ENCODE data around the gene CWC27.

Gene CWC27

GRCh38 chr5:64978546-64978945, 209.8 kb downstream of the CWC27 start:
- no peak for DNase-seq (ENCODE audit: low read depth in 2 of 2)

DNA sequence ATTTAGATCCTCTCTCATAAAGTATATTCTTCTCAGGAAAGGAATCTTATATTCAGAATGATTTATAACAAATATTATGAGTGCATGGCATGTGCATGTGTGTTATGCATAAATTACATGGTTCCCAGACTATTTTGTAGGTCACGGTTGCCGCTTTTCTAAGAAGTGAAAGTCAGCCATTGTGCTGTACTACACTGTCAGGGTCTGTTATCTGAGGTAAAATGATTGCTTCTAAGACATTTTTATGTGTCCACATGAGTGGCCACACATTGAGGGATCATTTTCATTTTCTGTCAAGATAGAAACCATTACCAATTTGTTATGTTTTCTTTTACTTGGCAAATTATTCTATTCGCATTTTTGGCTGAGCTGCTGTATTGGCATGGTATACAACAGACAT, 210.8 kb downstream of the CWC27 start:
- no peak for DNase-seq (ENCODE audit: low read depth in 2 of 2)

DNA sequence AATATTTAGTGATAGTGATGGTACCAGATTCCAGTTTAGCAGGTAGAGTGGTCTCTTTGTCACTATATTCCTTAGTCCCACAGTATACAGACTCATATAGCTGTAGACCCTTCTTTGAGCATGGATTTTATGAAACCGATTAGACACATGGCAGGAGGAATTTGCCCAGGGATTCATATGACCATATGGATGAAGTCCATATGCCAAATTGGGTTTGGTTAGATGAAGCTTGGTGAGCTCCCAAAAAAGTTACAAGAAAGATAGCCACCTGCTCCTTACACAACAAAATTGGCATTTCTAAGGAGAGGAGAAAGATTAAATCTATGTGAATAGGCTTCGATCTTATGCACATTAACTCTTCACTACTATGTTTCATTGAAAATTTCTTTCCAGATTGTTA, 211.4 kb downstream of the CWC27 start:
- DNase-seq (ENCODE audit: low read depth in 2 of 2): no peak

DNA sequence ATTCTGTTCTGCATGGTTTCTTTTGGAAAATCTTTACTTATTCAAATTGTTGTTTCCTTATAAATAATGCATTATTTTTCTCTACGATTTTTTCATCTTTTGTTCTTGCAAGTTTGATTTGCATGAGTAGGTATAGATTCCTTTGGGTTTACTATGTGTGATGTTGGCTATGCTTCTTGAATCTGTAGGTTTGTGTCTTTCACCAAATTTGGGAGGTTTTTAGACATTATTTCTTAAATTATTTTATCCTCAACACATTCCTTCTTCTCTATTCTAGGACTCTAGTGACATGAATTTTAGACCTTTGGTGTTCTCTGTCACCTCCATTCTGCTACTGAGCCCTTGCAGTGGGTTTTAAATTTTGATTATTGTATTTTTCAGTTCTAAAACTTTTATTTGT, 219.0 kb downstream of the CWC27 start:
- DNase-seq (ENCODE audit: low read depth in 2 of 2): no peak

DNA sequence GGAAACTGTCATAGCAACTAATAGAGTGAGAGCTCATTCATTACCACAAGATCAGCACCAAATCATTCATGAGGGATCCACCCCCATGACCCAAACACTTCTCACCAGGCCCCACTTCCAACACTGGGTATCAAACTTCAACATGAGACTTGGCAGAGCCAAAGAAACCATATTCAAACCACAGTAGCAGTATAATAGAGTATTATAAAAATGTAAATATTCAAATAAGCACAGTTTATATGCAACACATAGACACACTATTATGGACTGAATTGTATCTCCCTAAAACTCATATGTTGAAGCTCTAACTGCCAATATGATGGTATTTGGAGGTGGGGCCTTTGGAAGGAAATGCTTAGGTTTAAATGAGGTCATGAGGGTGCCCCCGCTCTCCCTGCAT, 240.5 kb downstream of the CWC27 start:
- DNase-seq (ENCODE audit: low read depth in 2 of 2): no peak

DNA sequence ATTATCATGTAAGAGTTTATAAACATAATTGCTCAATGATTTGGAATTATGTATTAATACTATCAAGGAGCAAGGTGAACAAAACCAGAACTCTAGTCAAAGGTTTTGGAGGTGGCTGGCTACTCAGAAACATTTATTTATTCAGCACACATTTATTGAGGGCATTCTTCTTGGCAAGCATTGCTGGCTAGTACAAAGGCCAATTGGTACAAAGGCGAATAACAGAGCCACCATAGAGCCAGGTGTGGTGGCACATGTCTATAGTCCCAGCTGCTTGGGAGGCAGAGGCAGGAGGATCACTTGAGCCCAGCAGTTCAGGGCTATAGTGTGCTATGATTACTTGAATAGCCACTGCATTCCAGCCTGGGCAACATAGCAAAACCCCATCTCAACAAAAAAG, 242.1 kb downstream of the CWC27 start:
- DNase-seq (ENCODE audit: low read depth in 2 of 2): no peak

DNA sequence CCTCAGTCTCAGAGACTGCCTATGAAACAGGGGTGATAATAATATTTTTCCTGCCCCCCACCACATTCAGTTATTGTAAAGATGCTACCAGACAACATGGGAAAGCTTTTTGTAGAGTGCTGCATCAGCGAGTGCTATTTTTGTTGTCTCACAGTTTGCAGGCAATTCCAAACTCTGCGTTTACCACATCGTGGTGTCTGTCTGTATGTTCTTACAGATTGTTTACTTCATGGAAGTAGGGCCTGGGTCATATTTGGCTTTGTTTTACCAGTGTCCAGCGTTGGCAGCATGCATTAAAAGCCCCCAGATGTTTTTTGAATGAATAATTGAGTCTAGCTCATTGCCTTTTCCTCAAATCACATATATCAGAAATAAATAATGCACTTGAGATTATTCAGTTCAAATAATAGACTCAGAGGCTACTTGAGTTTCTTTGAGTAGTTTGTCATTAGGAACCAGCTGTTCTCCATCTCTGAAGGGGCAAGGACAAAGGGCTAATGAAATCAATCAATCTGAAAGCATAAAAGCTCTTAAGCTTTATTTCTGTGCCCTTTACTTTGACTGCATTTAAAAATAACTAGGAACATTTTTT, 243.7 kb downstream of the CWC27 start:
- DNase-seq (ENCODE audit: low read depth in 2 of 2): no peak

DNA sequence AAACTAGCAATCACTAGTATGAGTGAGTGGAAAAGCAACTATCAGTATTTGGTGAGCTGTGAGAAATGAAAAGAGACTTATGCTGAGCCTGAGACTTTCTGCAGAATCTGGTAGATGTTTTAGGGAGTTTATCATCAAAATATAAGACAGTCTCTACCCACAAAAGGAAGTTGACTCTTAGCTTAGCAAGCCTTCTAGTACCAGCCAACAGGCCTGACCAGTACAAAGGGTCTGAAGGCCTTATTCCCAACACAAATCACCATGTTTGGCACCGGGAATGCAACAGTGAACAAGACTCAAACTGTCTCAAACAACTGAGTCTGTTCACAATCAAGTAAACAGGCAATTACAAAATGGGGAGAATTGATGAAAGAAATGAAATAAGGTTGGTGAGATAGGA, 244.4 kb downstream of the CWC27 start:
- no peak for DNase-seq (ENCODE audit: low read depth in 2 of 2)

GRCh38 chr5:65014769-65015168, 246.0 kb downstream of the CWC27 start:
- no peak for DNase-seq (ENCODE audit: low read depth in 2 of 2)

GRCh38 chr5:65015767-65016166, 247.0 kb downstream of the CWC27 start:
- DNase-seq (ENCODE audit: low read depth in 2 of 2): no peak

DNA sequence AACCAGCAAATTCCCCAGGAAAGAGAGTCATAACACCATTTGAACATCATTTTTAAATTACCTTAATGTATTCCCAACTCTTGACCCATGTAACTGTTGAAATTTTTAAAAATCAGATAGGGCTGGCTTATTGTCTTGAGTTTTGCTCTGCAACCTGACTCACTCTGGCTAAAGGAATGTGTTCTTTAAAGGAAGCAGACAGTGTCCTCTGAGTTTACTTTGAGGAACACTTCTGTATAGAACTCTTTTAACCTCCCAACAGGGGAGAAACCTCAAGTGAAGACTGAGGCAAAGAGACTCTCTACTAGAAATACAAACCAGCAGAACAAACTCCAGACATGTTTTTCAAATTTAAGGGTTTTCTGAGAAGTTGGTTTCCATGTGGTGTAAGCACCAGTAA, 248.9 kb downstream of the CWC27 start:
- no peak for DNase-seq (ENCODE audit: low read depth in 2 of 2)

DNA sequence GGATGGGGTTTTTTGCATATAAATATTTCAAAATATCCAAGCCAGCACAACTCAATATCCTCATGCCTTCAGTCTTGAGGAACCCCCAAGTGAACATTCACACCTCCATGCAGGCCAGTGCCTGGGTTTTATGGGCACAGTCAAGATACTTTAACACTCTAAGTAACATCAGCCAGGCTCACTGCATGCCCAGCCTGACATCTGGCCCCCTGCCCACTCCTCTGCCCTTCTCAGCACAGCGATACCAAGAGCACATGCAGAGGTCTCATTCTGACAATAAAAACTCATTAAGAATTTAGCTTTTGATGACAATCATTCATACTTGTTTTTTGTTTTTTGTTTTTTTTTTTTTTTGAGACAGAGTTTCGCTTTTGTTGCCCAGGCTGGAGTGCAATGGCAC, 250.0 kb downstream of the CWC27 start:
- no peak for DNase-seq (ENCODE audit: low read depth in 2 of 2)

GRCh38 chr5:65020492-65020891, 251.8 kb downstream of the CWC27 start:
- DNase-seq (ENCODE audit: low read depth in 2 of 2): no peak

- DNase-seq (ENCODE audit: low read depth in 2 of 2): no peak
Observed at GRCh38 chr5:65021527-65022226, 252.9 kb downstream of the CWC27 start.

- no peak for DNase-seq (ENCODE audit: low read depth in 2 of 2)
Observed at GRCh38 chr5:65022932-65023331, 254.2 kb downstream of the CWC27 start.

DNA sequence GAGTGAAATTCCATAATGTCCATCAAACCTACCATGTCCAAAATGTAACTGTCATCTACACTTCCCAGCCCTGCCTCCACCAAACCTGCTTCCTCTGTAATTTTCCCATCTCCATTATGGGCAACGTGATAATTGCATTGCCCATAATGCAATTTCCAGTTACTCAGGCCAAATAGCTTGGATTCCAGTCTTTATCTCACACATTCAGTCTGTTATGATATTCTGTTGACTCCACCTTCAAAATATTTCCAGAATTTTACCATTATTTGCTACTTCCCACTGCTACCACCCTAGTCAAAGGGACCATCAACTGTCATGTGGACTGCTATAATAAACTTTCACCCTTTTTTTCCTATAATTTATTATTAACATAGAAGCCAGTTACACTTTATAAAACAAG, 256.0 kb downstream of the CWC27 start:
- no peak for DNase-seq (ENCODE audit: low read depth in 2 of 2)

DNA sequence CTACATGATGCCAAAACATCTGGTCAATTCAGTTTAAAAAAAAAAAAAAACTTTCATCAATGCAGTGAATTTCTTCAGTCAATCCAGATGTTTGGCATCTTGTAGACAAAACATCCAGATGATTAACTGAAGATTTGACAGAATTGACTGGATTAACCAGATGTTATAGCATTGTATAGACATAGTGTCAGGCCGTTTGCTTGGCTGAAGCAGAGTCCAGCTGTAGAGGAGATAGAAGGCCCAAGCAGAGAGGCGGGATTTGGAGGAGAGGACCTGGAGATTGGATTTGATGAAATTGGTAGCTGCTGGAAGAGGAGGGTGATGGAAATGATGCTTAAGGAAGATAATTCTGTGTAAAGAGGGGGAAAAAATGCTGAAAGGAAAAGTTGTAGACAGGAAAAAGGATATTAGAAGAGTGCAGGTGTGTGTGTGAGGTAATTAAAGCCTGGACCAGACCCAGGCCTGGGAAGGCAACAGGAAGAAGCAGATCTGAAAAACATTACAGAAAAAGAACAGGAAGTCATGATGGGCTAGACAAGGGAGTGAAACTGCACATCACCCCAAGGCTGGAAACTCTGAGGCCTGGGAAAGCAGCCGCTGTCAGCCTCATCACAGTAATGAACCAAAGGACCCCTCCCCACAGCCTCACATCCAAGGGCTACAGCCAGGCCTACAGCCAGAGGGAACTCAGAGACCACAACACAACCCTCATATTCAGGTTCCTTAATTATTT, 258.3 kb downstream of the CWC27 start:
- no peak for DNase-seq (ENCODE audit: low read depth in 2 of 2)

DNA sequence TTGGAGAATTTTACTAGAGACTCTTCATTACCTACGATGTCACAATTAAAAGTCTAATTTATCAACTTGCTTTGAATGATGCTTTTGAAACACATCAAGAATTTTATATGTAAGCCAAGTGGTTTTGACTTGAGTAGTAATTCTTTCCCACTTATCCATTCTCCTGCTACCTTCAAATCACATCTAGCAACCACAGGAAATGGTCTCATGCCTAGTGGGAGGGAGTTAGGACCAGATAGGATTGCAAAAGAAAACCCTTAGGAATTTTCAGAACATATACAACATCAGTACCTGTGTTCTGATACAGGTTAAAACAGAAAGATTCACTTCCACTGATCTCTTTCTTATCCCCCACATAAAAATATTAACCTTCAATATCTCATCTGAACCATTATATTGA, 260.4 kb downstream of the CWC27 start:
- no peak for DNase-seq (ENCODE audit: low read depth in 2 of 2)

DNA sequence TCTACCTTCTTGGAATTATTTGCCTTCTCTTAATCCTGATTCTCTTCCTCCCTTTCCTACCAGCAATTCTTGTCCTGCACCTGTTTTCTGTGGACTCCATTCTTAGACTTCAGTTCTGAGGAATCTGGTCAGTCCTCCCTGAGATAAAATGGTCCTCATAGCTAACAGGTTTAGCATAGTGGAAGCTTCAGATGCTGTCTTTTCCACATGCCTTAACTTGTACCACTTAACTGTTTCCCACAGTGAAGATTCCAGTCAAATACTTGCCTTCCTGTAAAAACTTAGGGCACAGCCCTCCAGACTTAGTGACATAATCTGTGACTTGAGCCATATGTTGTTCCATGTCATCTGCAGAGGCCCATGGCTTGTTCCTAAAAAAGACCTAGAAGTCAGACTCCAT, 261.3 kb downstream of the CWC27 start:
- DNase-seq (ENCODE audit: low read depth in 2 of 2): no peak

GRCh38 chr5:65032250-65032649, 263.5 kb downstream of the CWC27 start:
- no peak for DNase-seq (ENCODE audit: low read depth in 2 of 2)

GRCh38 chr5:65034029-65034812, 265.5 kb downstream of the CWC27 start:
- DNase-seq (ENCODE audit: low read depth in 2 of 2): no peak

DNA sequence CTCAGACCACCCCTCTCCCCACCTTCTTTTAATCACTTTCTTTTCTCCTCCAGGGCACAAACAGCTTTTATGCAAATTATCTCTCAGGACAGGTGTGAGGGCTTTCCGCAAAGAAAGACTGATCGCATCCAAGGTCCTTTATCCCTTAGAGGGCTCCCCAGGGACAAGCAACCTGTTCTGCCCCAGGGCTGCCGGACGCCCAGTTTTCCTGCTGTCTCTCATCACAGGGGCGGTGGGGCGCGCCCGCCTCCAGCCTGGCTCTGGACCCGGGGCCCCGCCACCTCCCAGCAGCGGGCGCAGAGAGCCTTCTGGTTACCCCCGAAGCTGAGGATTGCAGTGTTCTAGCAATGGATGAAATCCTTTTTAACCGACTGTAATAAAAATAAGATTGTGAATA, 266.1 kb downstream of the CWC27 start:
- no peak for DNase-seq (ENCODE audit: low read depth in 2 of 2)

Data from stimulated activated CD4-positive, alpha-beta T cell treated with anti-CD3 and anti-CD28 coated beads, Interleukin-4, amount 100 ng/mL, for 48 hours (primary cell).